GM12874 (cell line): ENCODE results near the gene FOXO4.
A peak's percentile ranks its signal among the peaks of the same experiment; 100 is the strongest.

ENCODE experiments used
- CTCF ChIP-seq: IDR thresholded peaks from 2 replicates; pipeline ENCODE4 v1.5.1; 2011; ENCODE audit warnings: low read depth, mild to moderate bottlenecking, control low read depth, low read length, moderate library complexity; ENCODE audit not compliant: insufficient read depth

The FOXO4 gene

GRCh38 chrX:71128166-71128833 is 32.6 kb downstream of the FOXO4 start:
- TF ChIP-seq CTCF: no peak

GRCh38 chrX:71128915-71129765 is 33.5 kb downstream of the FOXO4 start:
- peak; percentile 77 for TF ChIP-seq CTCF

DNA sequence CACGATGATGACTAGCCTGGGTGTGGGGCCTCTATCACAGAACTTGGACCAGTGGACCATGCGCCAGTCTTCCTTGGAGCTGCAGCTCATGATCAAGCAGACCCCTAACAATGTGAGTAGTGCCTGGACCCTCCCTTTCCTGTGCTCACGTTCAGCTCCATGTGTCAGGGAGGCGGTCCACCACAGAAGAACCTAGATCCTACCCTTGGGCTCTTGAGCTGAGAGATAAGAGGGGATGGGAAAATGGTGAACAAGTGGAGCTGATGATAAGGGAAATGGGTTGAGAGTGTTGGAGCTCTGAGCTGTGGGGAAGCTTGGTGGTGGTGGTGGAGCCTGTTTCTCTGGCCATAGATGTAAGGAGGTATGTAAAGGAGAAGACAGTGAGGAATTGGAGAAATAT is 35.9 kb downstream of the FOXO4 start:
- no peak for TF ChIP-seq CTCF

GRCh38 chrX:71140440-71140839 is 44.8 kb downstream of the FOXO4 start:
- no peak for TF ChIP-seq CTCF

- no peak for TF ChIP-seq CTCF
These were observed 47.9 kb downstream of the FOXO4 start for GRCh38 chrX:71143508-71143907.

DNA sequence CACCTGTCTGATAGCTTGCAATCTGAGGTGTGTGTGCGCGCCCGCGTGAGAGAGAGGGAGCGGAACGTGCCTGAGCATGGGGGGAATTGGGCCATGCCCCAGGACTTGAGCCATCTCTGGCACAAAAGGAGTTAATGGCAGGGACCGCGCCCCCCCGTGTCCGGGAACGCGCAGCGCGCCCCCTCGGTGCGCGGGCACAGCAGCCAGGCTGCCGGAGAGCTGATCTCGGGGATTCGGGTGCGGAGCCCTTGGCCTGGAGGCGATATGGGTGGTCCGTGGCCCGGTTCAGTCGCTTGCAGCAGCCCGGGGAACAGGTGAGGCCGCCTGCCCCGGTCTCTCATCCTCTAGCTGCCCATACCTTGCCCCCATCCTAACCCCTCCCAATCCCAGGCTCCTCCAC is 49.0 kb downstream of the FOXO4 start, which contains the start of gene NLGN3:
TSS of gene NLGN3 (plus strand) at position 191 of the 400 bp plus-strand sequence. CDS start 2,909 bp downstream, outside the sequence.
- TF ChIP-seq CTCF: no peak

GRCh38 chrX:71147496-71148277 is 52.0 kb downstream of the FOXO4 start:
- TF ChIP-seq CTCF: no peak
